Measurements from ENCODE around the gene RPS3.

- TF ChIP-seq POLR2A (IDR thresholded peaks at IDR 0.05): no peak
- TF ChIP-seq, protein P1, sequence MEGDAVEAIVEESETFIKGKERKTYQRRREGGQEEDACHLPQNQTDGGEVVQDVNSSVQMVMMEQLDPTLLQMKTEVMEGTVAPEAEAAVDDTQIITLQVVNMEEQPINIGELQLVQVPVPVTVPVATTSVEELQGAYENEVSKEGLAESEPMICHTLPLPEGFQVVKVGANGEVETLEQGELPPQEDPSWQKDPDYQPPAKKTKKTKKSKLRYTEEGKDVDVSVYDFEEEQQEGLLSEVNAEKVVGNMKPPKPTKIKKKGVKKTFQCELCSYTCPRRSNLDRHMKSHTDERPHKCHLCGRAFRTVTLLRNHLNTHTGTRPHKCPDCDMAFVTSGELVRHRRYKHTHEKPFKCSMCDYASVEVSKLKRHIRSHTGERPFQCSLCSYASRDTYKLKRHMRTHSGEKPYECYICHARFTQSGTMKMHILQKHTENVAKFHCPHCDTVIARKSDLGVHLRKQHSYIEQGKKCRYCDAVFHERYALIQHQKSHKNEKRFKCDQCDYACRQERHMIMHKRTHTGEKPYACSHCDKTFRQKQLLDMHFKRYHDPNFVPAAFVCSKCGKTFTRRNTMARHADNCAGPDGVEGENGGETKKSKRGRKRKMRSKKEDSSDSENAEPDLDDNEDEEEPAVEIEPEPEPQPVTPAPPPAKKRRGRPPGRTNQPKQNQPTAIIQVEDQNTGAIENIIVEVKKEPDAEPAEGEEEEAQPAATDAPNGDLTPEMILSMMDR (IDR thresholded peaks at IDR 0.05 in 4 of 5, conservative IDR thresholded peaks at IDR 0.05 in 1 of 5): no peak
These were observed 9.6 kb downstream of the RPS3 start for GRCh38 chr11:75408957-75409219.
